Right lobe of liver (tissue), 6 donors: Measurements from ENCODE around the gene TPRN. TPM values are rescaled to one million over a fixed set of nuclear protein-coding genes. Genes with fewer than 3 reads are reported as not detected.

Source experiments
- ATAC-seq, 4 donors: fragments of 200-7000 bp; cut with Tn5 transposase; one replicate each; pipeline ENCODE4 v1.9.1; 2020; ENCODE audit warnings: mild to moderate bottlenecking in 4 of 4, moderate library complexity in 4 of 4
- DNase-seq, 3 donors: peaks; one replicate each; pipeline ENCODE4 v3.0.0-alpha.2; 2020
- H3K27ac ChIP-seq, 3 donors: fragments of 200-600 bp; one replicate each; pipeline ENCODE4 v1.8.0; 2022
- H3K27me3 ChIP-seq, 2 donors: fragments of 200-600 bp; one replicate each; pipeline ENCODE4 v1.8.0; 2022
- H3K36me3 ChIP-seq, 4 donors: fragments of 200-600 bp; sonication (generic) in 1 of 4; one replicate each; pipeline versions ENCODE4 v1.5.1 to v1.8.0; 2017 to 2022; ENCODE audit warnings: control low read depth in 1 of 4
- H3K4me1 ChIP-seq, 4 donors: fragments of 200-600 bp; sonication (generic) in 1 of 4; one replicate each; pipeline versions ENCODE4 v1.5.1 to v1.8.0; 2017 to 2022; ENCODE audit warnings: control low read depth in 1 of 4
- H3K4me3 ChIP-seq, 3 donors: fragments of 200-600 bp; one replicate each; pipeline ENCODE4 v1.8.0; 2022
- H3K9me3 ChIP-seq, 4 donors: fragments of 200-600 bp; sonication (generic) in 1 of 4; one replicate each; pipeline versions ENCODE4 v1.5.1 to v1.8.0; 2017 to 2022; ENCODE audit warnings: control low read depth in 1 of 4
- CTCF ChIP-seq, 4 donors: fragments of 200-600 bp in 3 of 4; fragments of 450-650 bp in 1 of 4; IDR thresholded peaks; one replicate each; pipeline versions ENCODE4 v1.5.1 to v1.8.0; 2016 to 2022; ENCODE audit warnings: antibody characterized with exemption in 4 of 4, mild to moderate bottlenecking in 2 of 4
- POLR2A ChIP-seq: fragments of 450-650 bp; IDR thresholded peaks from one replicate; pipeline ENCODE4 v1.6.1; 2017; ENCODE audit warnings: antibody characterized with exemption, mild to moderate bottlenecking
- WGBS: methylation state at CpG from one replicate; pipeline ENCODE4 v1.1.6; 2018; ENCODE audit warnings: low coverage, low lambda C conversion rate; ENCODE audit not compliant: insufficient coverage; ENCODE audit errors: missing lambda C conversion rate; 5-methylcytosine and 5-hydroxymethylcytosine counted together
- intact Hi-C, 2 donors: fragments of 100-400 bp; cut with DNase I; formaldehyde crosslinking; loops; one replicate each; pipeline versions ENCODE4 v1.11.2 to v1.14.1; 2022
- total RNA-seq, 6 experiments: library from RNA; depleted of rRNA in 2 of 6; stranded (reverse); fragments of >200 nt in 2 of 6; fragmentation: NEBNext Ultra II Directional in 3 of 6; extraction: Animal tissue kit (Norgen Biotek cat#: 25700) in 3 of 6; gene quantifications; one replicate each; pipeline versions ENCODE4 v1.1.0 to v1.2.4, GENCODE V29; 2016 to 2023
- donor health status: DM: no; HTN: yes; CAD: no.
- donor health status: DM: no; HTN: no; CAD: no.
- donor health status: DM: no; HTN: no; CAD: no.
- donor health status: DM: no; HTN: yes; CAD: no.
- donor health status: DM: no; HTN: yes; CAD: no.

Gene TPRN
- total RNA-seq, 6 experiments from 2014 or later = 12.1 to 28.9 (median 18.1) TPM

- intact Hi-C loops = loop anchor here (5.0 to 10.0 kb wide), 4 partner anchors 45 to 113 kb away; partner anchors contain the start of genes ANAPC2 (in 1 of the 2) and SSNA1 (in 1 of the 2)
- H3K27me3 ChIP-seq = no peaks in the 10 kb centered on the region
Measured at GRCh38 chr9:137229903-137230704, 29.6 kb upstream of the TPRN start.

GRCh38 chr9:137228968-137229896, 28.7 kb upstream of the TPRN start:
- no peak overlapping the region for H3K27ac ChIP-seq
- no peaks in the 10 kb centered on the region for H3K36me3 ChIP-seq
- H3K4me3 ChIP-seq = no peak overlapping the region
- ATAC-seq (no peak), DNase-seq (no peak)
- intact Hi-C loops = no loop called here
- TF ChIP-seq POLR2A (no peak), CTCF (IDR thresholded peaks at IDR 0.05) (no peak)
- peaks cover 0 to 3% (median under 1%) of the 10 kb centered on the region in 4 donors for H3K4me1 ChIP-seq
- H3K9me3 ChIP-seq = no peaks in the 10 kb centered on the region
- H3K27me3 ChIP-seq = no peaks in the 10 kb centered on the region
- 85% methylated on average over 4 of the region's 27 CpGs for WGBS

More at GRCh38 chr9:137229903-137230704, 29.6 kb upstream of the TPRN start:
- Histone ChIP-seq H3K9me3 (no peaks in the 10 kb centered on the region), H3K4me3 (no peak overlapping the region), H3K4me1 (peaks cover 0 to 3% (median 0%) of the 10 kb centered on the region in 4 donors), H3K36me3 (no peaks in the 10 kb centered on the region), H3K27ac (no peak overlapping the region)
- no peak for TF ChIP-seq POLR2A
- TF ChIP-seq CTCF (IDR thresholded peaks at IDR 0.05) = no peak
- no peak for ATAC-seq
- 53% methylated on average over 3 of the region's 31 CpGs for WGBS
- no peak for DNase-seq

- Histone ChIP-seq H3K4me1 (peaks cover 0 to 8% (median 3%) of the 10 kb centered on the region in 4 donors), H3K27ac (no peak overlapping the region), H3K4me3 (no peak overlapping the region), H3K36me3 (no peaks in the 10 kb centered on the region), H3K27me3 (no peaks in the 10 kb centered on the region), H3K9me3 (no peaks in the 10 kb centered on the region)
- no CpG with 5 or more reads among the region's 29 CpGs for WGBS
- DNase-seq = no peak
- TF ChIP-seq POLR2A = no peak
- TF ChIP-seq CTCF (IDR thresholded peaks at IDR 0.05) = no peak
- ATAC-seq = no peak
- intact Hi-C loops = no loop called here
Measured at GRCh38 chr9:137228506-137228967, 28.0 kb upstream of the TPRN start.

GRCh38 chr9:137227853-137228505, 27.4 kb upstream of the TPRN start:
- H3K36me3 ChIP-seq = no peaks in the 10 kb centered on the region
- peaks cover 0 to 10% (median 4%) of the 10 kb centered on the region in 4 donors for H3K4me1 ChIP-seq
- no peak for DNase-seq
- H3K4me3 ChIP-seq = no peak overlapping the region
- H3K9me3 ChIP-seq = no peaks in the 10 kb centered on the region
- intact Hi-C loops = no loop called here
- WGBS = 33% methylated on average over 3 of the region's 18 CpGs
- TF ChIP-seq POLR2A = no peak
- TF ChIP-seq CTCF (IDR thresholded peaks at IDR 0.05) = no peak
- H3K27me3 ChIP-seq = no peaks in the 10 kb centered on the region
- no peak for ATAC-seq
- H3K27ac ChIP-seq = no peak overlapping the region
